Transverse colon (tissue), 4 donors: ENCODE data around the gene DCTN5.

ENCODE experiments used
- CTCF ChIP-seq, 5 experiments: fragments of 200-600 bp in 3 of 5; fragments of 450-650 bp in 2 of 5; sonication (generic) in 3 of 5; IDR thresholded peaks; 1 replicate in 2 of 5; 2 replicates in 3 of 5; pipeline ENCODE4 v1.5.1; 2016 to 2017; ENCODE audit warnings: antibody characterized with exemption in 5 of 5, inconsistent platforms in 3 of 5, mild to moderate bottlenecking in 2 of 5, moderate library complexity in 1 of 5
- EP300 ChIP-seq: sonication (generic); formaldehyde crosslinking; IDR thresholded peaks from one replicate; pipeline ENCODE4 v1.6.1; 2017; ENCODE audit warnings: antibody characterized with exemption, low read depth
- POLR2A ChIP-seq: fragments of 450-650 bp; IDR thresholded peaks from one replicate; pipeline ENCODE4 v1.6.1; 2016; ENCODE audit warnings: antibody characterized with exemption, mild to moderate bottlenecking, moderate library complexity
- POLR2AphosphoS5 ChIP-seq, 3 donors: sonication (generic); formaldehyde crosslinking; IDR thresholded peaks; one replicate each; pipeline ENCODE4 v1.6.1; 2016; ENCODE audit warnings: antibody characterized with exemption in 3 of 3

GRCh38 chr16:23607726-23608125 is 33.5 kb upstream of the DCTN5 start:
- no peak for TF ChIP-seq CTCF (IDR thresholded peaks at IDR 0.05)
- no peak for TF ChIP-seq POLR2A
- TF ChIP-seq EP300, result no peak
- TF ChIP-seq POLR2AphosphoS5 (IDR thresholded peaks at IDR 0.05), result no peak
